Measurements from ENCODE around the gene HSH2D. TPM values are rescaled to one million over a fixed set of nuclear protein-coding genes. Genes with fewer than 3 reads are reported as not detected.

HSH2D gene
- total RNA-seq, 1 donor from 2014 or later: not detected

GRCh38 chr19:16139752-16140151 lies 3.7 kb upstream of the HSH2D start:
- Histone ChIP-seq H3K9me3 (ENCODE audit: insufficient read depth, low read depth, low read length) (no peaks in the 10 kb centered on the region), H3K27ac (ENCODE audit: low read depth, low read length) (no peak overlapping the region), H4K20me1 (ENCODE audit: insufficient read depth, low read length) (peaks cover 4% of the 10 kb centered on the region), H3K4me1 (ENCODE audit: insufficient read depth, low read length) (no peaks in the 10 kb centered on the region), H3K4me2 (ENCODE audit: low read length) (no peak overlapping the region), H3K9ac (ENCODE audit: low read length) (no peak overlapping the region), H3K27me3 (ENCODE audit: insufficient read depth, low read length) (no peaks in the 10 kb centered on the region), H2AFZ (ENCODE audit: low read depth, low read length) (no peak overlapping the region), H3K4me3 (ENCODE audit: insufficient read depth, low read depth, low read length) (no peak overlapping the region), H3K36me3 (ENCODE audit: insufficient read depth, low read length) (no peaks in the 10 kb centered on the region), H3K79me2 (ENCODE audit: insufficient read depth, low read length) (no peaks in the 10 kb centered on the region)
- Mint-ChIP-seq H3K27ac (ENCODE audit: unreplicated experiment) (no peak overlapping the region), H3K4me1 (ENCODE audit: low read depth, unreplicated experiment) (no peaks in the 10 kb centered on the region), H3K36me3 (ENCODE audit: low read depth, unreplicated experiment) (peaks cover 6% of the 10 kb centered on the region), H3K4me3 (ENCODE audit: unreplicated experiment) (no peak overlapping the region), H3K9me3 (ENCODE audit: unreplicated experiment) (peaks cover 4% of the 10 kb centered on the region), H3K27me3 (ENCODE audit: low read depth, unreplicated experiment) (peaks cover 17% of the 10 kb centered on the region)
- FAIRE-seq: no peak
- TF ChIP-seq EZH2 (IDR thresholded peaks at IDR 0.05; ENCODE audit: insufficient read depth, low read length): no peak
- TF ChIP-seq CTCF (IDR thresholded peaks at IDR 0.05; ENCODE audit: insufficient read depth, low read depth, low read length): no peak
- DNase-seq (ENCODE audit: low read depth): no peak

- H3K27me3 ChIP-seq (ENCODE audit: insufficient read depth, low read length): no peaks in the 10 kb centered on the region
- DNase-seq (ENCODE audit: low read depth) (no peak), FAIRE-seq (no peak)
- no peaks in the 10 kb centered on the region for H3K9me3 ChIP-seq (ENCODE audit: insufficient read depth, low read depth, low read length)
- H3K4me1 ChIP-seq (ENCODE audit: insufficient read depth, low read length): no peaks in the 10 kb centered on the region
- H3K27me3 Mint-ChIP-seq (ENCODE audit: low read depth, unreplicated experiment): peaks cover 17% of the 10 kb centered on the region
- H3K27ac ChIP-seq (ENCODE audit: low read depth, low read length): no peak overlapping the region
- no peak overlapping the region for H3K4me2 ChIP-seq (ENCODE audit: low read length)
- no peak overlapping the region for H3K4me3 Mint-ChIP-seq (ENCODE audit: unreplicated experiment)
- no peaks in the 10 kb centered on the region for H3K4me1 Mint-ChIP-seq (ENCODE audit: low read depth, unreplicated experiment)
- H3K9me3 Mint-ChIP-seq (ENCODE audit: unreplicated experiment): peaks cover 4% of the 10 kb centered on the region
- no peak overlapping the region for H3K27ac Mint-ChIP-seq (ENCODE audit: unreplicated experiment)
- H3K36me3 ChIP-seq (ENCODE audit: insufficient read depth, low read length): no peaks in the 10 kb centered on the region
- no peak overlapping the region for H3K9ac ChIP-seq (ENCODE audit: low read length)
- H3K36me3 Mint-ChIP-seq (ENCODE audit: low read depth, unreplicated experiment): peaks cover 2% of the 10 kb centered on the region
- H3K4me3 ChIP-seq (ENCODE audit: insufficient read depth, low read depth, low read length): no peak overlapping the region
- no peaks in the 10 kb centered on the region for H3K79me2 ChIP-seq (ENCODE audit: insufficient read depth, low read length)
- H4K20me1 ChIP-seq (ENCODE audit: insufficient read depth, low read length): no peaks in the 10 kb centered on the region
- no peak for TF ChIP-seq EZH2 (IDR thresholded peaks at IDR 0.05; ENCODE audit: insufficient read depth, low read length)
- TF ChIP-seq CTCF (IDR thresholded peaks at IDR 0.05; ENCODE audit: insufficient read depth, low read depth, low read length): no peak
- H2AFZ ChIP-seq (ENCODE audit: low read depth, low read length): no peak overlapping the region
These were observed 2.4 kb upstream of the HSH2D start for GRCh38 chr19:16141043-16141442.

- Histone ChIP-seq H3K4me1 (ENCODE audit: insufficient read depth, low read length) (no peaks in the 10 kb centered on the region), H3K4me2 (ENCODE audit: low read length) (no peak overlapping the region), H3K27ac (ENCODE audit: low read depth, low read length) (no peak overlapping the region), H3K9ac (ENCODE audit: low read length) (no peak overlapping the region), H3K36me3 (ENCODE audit: insufficient read depth, low read length) (no peaks in the 10 kb centered on the region), H4K20me1 (ENCODE audit: insufficient read depth, low read length) (no peaks in the 10 kb centered on the region), H2AFZ (ENCODE audit: low read depth, low read length) (no peak overlapping the region), H3K27me3 (ENCODE audit: insufficient read depth, low read length) (no peaks in the 10 kb centered on the region), H3K79me2 (ENCODE audit: insufficient read depth, low read length) (no peaks in the 10 kb centered on the region), H3K9me3 (ENCODE audit: insufficient read depth, low read depth, low read length) (no peaks in the 10 kb centered on the region), H3K4me3 (ENCODE audit: insufficient read depth, low read depth, low read length) (no peak overlapping the region)
- DNase-seq (ENCODE audit: low read depth): no peak
- Mint-ChIP-seq H3K9me3 (ENCODE audit: unreplicated experiment) (peaks cover 2% of the 10 kb centered on the region), H3K4me1 (ENCODE audit: low read depth, unreplicated experiment) (no peaks in the 10 kb centered on the region), H3K36me3 (ENCODE audit: low read depth, unreplicated experiment) (peaks cover 2% of the 10 kb centered on the region), H3K27ac (ENCODE audit: unreplicated experiment) (no peak overlapping the region), H3K4me3 (ENCODE audit: unreplicated experiment) (no peak overlapping the region), H3K27me3 (ENCODE audit: low read depth, unreplicated experiment) (peaks cover 20% of the 10 kb centered on the region)
- no peak for FAIRE-seq
- TF ChIP-seq CTCF (IDR thresholded peaks at IDR 0.05; ENCODE audit: insufficient read depth, low read depth, low read length): no peak
- no peak for TF ChIP-seq EZH2 (IDR thresholded peaks at IDR 0.05; ENCODE audit: insufficient read depth, low read length)
These were observed 1.4 kb upstream of the HSH2D start for GRCh38 chr19:16142032-16142580.

Data from astrocyte (in vitro differentiated cells and primary cell).